Superior temporal gyrus (tissue), 1 donor: ENCODE measurements around the gene ARNT2.

ENCODE experiments used
- DNase-seq: peaks from one replicate; pipeline ENCODE4 v3.0.0-alpha.2; 2016; ENCODE audit errors: extremely low spot score

The ARNT2 gene

DNA sequence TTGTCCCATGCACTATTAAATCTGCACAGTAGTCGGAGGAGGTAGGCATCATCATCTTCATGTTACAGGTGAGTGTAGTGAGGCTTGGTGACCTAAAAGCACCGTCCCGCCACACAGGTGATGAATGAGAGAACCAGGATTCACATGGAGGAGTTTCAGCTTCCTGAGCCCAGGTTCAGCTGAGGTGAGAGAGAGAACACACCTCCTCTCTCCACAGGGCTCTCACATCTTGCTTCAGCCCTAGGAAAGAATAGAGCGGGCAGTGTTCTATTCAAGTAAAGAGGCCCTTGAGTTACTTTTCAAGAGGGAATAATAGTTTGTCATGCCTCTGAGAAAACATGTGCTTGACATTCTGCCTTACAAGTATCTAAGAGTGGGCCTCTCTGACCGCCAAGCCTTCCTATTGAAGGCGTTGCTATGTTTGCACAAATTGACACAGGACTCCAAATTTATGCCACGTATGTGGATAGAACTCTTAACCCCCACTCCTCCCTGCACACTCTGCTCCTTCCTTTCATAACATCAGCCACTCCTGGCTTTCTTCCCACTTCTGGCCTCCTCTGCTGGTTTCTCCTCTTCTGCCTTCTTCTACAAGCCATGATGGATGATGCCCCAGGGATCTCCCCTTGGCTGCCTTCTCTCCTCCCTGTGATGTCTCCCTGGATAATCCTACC lies 152.6 kb downstream of the ARNT2 start:
- no peak for DNase-seq

DNA sequence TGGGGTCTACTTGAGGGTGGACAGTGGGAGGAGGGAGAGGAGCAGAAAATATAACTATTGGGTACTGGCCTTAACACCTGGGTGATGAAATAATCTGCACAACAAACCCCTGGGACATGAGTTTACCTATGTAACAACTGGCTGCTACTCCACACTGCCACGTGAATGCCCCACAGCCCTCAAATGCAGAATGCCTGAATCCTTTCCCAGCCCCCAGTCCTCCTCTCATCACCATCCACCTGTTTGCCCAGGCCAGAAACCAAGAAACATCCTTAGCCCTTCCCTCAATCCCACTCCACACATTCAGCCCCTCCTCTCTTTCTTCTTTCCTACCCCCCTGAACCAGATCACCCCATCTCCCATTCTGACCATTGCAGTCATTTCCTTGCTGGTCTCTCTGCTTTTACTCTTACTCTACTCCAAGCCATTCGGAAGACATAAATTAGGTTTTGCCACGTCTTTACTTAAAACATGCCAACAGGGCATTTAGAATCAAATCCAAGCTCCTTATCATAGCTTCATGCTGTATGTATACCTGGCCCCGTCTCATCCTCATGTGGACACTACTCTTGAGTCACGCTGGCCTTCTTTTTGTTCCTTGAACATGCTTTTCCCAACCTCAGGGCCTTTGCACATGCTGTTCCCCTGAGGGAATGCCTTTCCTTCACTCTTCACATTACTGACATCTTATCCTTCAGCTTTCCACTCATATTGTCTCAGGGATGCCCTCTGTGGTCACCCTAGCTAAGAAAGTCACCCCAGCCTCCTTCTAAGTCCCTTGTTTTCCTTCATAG lies 153.5 kb downstream of the ARNT2 start:
- DNase-seq = no peak

DNA sequence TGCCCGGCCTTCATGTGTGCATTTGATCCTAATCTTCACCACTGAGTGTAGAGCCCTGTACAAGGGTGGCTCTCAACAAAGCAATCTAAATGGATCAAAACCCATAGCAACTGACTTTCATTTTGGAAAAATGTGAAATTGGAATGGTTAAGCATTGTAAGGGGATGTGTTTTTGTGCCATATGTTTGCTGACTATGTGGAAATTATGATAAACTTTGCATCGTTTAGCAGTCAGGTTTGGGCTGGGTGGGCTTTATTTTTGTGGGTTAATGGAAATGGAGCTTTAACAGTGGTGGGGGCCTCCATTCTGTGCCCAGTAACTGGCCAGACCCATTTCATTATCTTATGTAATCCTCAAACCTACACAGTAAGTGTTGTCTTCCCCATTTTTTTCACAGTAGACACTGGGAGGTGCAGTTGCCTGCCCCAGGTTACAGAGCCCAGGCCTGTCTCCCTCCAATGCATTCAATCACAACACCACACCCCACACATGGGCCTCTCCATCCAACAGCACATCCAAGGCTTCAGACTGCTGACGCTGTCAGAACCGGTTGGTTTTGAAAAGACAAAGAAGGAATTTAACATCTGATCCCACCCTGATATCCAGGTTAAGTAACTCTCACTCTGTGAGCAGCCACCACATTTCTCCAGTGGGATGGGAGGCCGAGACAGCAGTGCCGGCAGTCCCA lies 154.6 kb downstream of the ARNT2 start:
- DNase-seq = no peak

DNA sequence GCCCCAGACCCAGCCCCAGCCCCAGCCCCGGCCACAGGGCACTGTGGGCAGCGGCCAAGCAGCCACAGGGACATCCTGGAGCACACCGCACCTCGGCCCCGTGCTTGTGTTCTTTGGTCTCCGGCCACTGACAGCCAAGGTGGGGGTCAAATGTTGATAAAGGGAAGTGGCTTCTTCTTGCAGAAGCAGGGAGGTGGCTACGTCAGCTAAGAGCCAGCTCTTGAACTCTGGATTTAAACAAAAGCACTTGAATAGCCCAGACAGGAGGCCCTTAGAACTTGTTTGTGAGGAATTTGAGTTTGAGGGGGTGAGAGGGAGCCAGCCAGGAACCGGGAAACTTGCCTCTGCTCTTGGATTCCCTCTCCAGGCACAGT lies 155.1 kb downstream of the ARNT2 start:
- no peak for DNase-seq

DNA sequence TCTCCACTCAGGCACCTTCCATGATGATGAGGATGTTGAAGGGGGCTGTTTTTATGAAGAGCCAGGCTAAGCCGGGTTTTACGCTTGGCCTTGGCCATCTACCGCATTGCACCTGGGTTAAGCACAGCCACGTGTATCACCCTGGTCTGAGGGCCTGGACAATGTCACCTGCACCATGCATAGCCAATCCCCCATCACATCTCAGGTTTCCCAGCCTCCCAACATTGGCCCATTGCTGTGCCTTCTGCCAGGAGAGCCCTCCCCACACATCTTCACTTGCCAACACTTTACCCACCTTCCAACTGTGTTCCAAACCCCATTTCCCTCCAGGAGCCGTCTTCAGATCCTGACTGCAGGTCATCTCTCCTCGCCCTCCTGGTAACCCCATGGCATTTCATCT lies 155.6 kb downstream of the ARNT2 start:
- DNase-seq = no peak

DNA sequence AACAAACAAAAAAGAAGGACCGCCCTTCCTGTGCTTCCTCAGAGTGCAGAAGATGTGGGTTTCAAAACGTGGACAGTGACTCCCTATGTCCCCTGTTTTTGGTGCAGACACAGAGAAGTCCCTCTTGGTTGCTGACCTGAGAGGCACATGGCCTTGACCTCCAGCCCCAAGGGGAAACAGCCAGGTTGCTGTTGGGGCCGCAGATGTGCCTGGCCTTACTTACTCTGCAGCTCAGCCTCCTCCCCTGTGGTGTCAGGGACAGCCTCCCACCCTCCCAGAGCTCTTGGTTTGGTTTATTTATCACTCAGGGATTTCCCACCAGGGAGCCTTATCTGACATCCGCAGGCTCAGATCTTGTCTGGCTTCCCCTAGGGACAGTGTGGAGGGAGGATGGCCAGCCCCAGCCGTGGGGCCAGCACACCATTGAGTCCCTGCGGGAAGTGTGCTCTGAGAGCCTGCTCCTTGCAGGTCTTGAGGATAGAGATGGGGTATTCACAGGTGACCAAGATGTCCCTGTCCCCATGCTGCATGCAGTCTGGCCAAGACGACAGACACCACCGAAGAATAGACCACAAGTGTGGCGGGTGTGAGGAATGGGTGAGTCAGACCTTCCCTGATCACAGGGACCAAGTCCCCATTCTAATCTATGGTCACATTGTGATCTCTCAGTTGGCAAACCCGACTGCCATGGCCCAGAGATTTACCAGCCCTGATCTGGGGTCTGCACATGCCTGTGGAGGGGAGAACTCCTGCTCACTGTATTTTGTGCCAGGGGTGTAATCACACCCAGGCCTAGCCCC lies 156.6 kb downstream of the ARNT2 start:
- no peak for DNase-seq

DNA sequence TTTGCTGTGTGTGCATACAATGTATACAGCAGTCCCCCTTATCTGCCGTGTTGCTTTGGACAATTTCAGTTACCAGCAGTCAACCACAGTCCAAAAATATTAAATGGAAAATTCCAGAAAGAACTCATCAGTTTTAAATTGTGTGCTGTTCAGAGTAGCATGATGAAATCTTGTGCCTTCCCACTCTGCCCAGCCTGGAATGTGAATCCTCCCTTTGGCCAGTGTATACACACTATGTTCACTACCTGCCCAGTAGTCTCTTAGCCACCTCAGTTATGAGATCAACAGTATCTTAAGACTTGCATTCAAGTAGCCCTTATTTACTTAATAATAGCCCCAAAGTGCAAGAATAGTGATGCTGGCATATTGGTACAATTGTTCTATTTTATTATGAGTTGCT lies 157.3 kb downstream of the ARNT2 start:
- DNase-seq = no peak

DNA sequence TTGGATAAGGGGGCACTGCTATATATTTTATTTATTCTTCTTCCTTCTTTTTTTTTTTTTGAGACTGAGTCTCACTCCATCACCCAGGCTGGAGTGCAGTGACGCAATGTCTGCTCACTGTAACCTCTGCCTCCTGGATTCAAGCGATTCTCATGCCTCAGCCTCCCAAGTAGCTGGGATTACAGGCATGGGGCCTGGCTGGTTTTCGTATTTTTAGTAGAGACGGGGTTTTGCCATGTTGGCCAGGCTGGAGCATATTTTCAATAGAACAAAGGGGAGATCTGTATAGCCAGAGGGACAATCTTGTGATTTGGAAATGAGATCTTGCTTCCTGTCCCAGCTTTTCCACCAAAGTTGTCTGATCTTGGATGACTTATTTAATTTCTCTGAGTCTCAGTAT lies 157.9 kb downstream of the ARNT2 start:
- DNase-seq = no peak

DNA sequence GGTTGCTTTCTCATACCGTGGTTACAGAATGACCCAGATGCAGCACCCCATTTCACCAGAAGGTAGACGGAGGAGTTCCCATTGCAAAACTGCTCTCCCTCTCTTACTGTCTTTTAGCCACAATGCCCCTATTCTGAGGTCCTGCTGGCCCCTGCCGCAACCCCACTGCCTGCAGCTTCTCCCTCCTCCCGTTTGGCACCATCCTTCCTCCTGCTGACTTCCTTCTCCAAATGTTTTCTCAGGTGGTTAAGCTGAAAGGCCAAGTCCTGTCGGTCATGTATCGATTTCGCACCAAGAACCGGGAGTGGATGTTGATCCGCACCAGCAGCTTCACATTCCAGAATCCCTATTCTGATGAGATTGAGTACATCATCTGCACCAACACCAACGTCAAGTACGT lies 158.7 kb downstream of the ARNT2 start:
- no peak for DNase-seq

DNA sequence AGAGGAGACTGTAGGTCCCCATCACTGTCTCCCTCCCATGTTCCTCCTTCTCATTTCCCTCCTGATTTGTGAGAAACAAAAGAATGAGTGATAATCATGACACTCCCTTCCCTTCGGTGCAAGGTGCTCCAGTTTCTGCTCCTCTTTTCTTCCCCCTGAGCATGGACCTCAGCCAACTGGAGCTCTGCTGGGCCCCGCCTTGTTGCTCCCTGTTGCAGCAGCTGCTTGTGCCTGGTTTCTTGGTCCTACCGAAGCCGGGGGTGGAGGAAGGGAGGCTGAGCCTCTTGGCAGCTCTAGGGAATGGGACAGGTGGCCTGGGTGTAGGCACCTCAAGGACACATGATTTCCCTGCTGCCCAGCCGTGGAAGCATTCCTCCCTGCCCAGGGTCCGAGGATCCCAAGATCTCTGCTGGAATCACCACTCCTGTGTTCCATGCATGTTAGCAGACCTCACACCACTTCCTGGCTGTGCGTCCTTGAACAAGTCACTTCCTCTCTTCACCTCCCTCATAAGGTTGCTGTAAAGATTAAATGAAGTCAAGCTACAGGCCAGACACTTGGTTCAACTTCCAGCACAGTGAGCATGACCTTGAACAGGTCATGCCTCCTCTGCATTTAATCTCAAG lies 159.3 kb downstream of the ARNT2 start:
- DNase-seq = peak; percentile 17

DNA sequence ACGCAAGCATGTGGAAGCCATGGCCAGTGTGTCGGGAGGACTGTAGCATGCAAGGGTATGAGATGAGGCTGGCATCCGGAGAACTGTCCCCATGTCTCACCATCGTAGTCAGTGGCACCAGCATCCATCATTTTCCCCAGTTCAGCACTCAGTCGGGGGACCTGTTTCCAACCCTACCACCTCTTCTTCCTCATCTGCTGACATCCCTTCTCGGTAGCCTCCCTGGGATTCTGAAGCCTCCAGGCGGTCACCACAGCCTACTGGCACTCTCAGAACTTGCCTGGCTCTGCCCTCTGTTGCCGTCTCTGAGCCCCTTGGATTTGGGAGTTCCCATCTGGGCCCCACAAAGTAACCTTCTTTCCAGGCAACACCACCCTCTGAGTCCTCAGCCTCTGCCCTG lies 159.9 kb downstream of the ARNT2 start:
- no peak for DNase-seq

DNA sequence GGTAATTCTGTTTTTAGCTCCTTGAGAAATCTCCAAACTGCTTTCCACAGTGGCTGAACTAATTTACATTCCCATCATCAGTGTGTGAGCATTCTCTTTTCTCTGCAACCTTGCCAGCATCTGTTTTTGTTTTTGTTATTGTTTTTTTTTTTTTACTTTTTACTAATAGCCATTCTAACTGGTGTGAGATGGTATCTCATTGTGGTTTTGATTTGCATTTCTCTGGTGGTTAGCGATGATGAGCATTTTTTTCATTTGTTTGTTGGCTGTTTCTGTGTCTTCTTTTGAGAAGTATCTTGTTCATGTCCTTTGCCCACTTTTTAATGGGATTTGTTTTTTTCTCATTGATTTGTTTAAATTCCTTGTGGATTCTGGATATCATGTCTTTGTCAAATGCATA lies 161.2 kb downstream of the ARNT2 start:
- no peak for DNase-seq

DNA sequence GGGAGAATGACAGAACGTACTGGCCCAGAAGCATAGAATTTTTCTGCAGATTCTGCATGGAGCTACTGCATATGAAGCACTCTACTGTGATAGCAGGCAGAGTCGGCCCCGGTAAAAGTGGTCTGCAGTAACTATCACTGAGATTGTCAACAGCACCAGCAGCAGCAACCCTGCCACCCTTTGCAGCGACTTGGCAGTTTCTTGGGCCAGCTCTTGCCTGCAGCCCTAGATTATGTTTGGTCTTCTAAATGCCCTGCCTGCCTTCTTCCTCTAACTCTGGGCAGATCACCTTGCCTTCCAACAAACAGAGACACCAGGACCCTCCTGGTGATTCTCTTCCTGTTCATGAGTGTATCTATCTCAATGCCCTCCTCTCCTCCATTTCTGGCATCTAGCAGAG lies 161.8 kb downstream of the ARNT2 start:
- DNase-seq = no peak

DNA sequence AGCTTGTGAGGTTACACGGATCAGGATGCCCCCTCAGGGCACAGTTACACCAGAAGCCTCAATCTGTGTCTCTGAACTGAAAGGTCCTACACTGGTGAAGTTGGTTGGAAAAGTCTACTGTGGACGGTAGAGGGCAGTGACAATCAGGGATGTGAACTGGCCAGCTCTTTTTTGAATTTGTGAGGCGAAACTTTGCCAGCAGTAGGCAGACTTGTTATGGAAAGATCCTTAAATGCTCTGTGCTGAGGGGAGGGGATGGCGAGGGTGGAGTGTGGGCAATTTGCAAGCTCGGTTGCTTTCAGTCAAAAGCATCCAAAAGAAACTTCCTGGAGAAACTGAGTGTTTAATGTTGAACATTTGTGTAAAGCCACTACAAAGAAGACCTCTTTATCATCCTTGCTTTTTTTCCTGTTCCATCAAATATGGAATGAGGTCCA lies 163.6 kb downstream of the ARNT2 start:
- peak; percentile 88 for DNase-seq

DNA sequence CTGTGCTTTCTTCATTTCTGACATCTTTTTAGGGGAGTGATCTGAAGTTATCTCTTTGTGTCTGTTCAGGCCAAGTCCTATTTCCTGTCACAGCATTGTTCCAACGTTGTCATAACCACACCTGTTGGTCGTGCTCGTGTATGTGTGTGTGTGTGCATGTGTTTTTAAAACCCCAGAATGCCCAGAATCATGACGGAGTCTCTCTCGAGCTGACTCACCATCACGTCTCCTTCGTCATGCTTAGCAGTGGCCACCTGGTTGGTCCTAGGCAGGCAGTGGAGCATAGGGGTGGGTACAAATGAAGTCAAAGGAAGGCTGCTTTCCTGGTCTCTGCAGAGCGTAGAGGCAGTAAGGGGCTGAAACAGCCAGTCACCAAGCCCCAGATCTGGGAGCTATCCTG lies 164.1 kb downstream of the ARNT2 start:
- peak; percentile 10 for DNase-seq

DNA sequence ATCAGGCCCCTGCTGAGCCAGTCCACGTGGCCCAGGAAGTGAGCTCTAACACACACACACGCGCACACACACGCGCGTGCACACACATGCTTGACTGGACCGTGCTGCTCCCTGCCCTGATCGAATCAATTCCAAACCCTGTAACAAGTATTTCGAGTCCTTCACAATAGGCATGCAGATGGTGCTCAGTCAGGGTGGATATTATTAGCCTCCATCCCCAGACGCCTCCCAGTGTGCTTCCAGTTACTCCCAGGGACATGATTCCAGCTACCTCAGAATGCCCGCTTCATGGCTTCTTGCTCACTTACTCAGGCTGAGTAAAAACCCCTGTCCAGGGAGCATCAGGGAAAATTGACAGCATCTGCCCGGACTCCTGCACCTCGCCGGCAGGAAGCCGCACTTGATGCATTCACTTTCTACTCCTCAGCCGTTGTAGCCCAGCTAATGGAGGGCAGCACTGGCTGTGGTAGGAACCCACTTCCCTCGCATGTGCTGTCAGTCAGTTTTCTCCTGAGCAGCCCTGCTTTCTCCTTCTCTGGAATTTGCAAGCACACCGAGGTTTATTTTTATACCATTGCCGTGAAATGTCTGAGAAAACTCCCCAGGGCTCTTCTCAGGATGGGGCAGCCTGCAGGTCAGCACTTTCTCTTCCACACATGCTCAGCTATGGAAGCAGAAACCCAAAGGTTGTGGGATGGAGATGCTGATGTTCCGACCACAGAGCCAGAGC lies 164.9 kb downstream of the ARNT2 start:
- DNase-seq = peak; percentile 11

DNA sequence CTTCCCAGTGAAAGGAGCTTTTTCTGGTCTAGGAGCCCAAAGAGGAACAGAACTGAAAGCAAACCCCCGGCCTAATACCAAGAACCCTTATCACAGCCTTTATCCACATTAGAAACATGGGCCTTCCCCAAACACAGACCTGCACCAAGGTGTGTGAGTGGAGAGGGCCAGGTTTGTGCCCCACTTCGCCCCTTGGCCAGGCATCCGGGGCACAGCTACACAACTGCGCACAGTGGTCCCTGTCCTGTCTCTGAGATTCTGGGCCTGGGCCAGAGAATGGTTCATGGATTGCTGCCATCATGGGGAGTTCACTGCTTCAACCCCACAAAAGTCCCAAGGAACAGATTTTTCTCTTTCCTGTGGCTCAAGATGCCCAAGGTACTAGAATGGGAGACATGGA lies 165.5 kb downstream of the ARNT2 start:
- DNase-seq = no peak

DNA sequence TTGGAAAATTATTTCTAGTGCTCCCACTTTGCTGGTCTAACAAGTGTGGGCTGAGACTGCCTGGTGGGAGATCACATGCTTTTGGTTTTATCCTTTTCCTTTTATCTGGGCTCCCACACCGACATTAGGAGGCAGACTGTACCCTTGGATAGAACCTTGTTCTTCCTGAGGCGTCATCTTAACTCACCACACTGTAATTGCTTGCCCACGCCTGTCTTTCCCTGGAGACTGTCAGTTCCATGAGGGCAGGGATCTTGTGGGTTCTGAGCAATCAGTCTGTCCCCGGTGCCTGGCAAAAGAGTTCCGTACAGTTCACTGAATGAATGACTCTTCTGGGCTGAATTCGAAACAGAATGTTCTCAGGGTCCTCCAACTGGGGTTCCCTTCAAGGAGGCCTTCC lies 166.4 kb downstream of the ARNT2 start:
- DNase-seq = no peak

DNA sequence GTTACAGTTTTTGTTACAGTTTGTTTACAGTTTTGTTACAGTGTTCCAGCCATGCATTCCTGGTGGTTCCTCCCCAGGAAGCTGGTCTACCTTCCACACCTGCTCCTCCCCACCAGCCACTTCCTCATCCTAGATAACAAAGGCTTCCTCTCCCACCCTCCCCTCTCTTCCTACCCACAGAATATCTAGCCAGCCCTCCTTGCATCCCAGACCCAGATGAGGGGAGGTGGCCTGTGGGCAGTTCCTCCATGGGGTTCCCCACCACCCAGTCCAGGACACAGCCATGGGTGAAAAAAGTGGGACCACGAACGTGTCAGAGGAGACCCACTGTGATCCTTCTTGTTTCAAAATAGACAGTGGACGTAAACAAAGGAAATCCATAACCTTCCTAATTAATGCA lies 168.2 kb downstream of the ARNT2 start:
- DNase-seq = no peak

DNA sequence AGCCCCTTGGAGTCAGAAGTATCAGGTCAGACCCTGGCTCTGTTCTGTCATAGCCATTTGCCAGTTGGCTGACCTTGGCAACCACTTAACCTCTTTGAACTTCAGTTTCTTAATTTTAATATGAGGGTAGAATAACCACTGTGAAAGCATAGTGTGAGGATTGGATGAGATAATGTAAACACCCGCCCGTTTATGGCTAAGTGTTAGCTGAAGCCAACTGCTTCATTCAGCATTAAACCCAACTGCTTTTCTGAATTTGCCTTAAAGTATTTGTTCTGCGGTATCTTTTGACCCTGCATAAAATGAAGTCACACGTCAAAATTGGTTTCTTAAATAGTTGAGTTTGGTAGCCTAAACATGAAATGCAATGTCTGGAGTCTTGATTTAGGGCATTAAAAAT lies 169.4 kb downstream of the ARNT2 start:
- DNase-seq = no peak

DNA sequence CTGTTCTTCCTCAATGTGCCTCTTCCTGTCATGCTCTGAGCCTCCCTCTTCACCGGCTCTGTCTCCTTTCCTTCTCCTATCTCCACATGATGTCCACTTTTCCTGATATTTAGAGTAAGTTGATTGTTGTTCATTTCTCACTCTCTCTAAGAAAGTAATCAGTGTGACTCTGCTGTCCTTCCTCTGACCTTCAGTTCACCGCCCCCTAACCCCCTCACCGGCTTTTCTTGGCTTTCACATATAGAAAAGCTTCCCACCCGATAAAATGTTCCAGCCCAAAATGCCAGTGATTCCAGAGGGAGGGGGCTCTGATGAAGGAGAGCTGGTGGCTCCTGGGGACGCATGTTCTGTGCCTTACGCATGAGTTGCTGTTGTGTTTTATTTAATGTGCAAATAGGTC lies 170.4 kb downstream of the ARNT2 start:
- no peak for DNase-seq
